B cell (primary cell): Measurements from ENCODE around the gene ATP11A. TPM values are rescaled to one million over a fixed set of nuclear protein-coding genes. Genes with fewer than 3 reads are reported as not detected.

Experiments used
- ATAC-seq: fragments of 200-7000 bp; cut with Tn5 transposase; one replicate; pipeline ENCODE4 v1.10.0; 2021; ENCODE audit warnings: low read depth, mild to moderate bottlenecking, moderate number of reproducible peaks, moderate library complexity
- CTCF ChIA-PET: fragments of 350-600 bp; sonication (Branson Sonifier 250); formaldehyde crosslinking; loops from one replicate; lab custom pipeline; 2021; ENCODE audit warnings: antibody characterized with exemption, inconsistent platforms; lab: Charles Lee
- POLR2A ChIA-PET: fragments of 350-600 bp; sonication (Branson Sonifier 250); formaldehyde crosslinking; loops from one replicate; lab custom pipeline; 2021; ENCODE audit warnings: antibody characterized with exemption; lab: Charles Lee
- DNase-seq: peaks from one replicate; pipeline ENCODE4 v3.0.0; 2013
- H2AFZ ChIP-seq: 2 replicates; pipeline ENCODE4 v1.6.1; 2012; ENCODE audit warnings: mild to moderate bottlenecking, low read depth, low read length; ENCODE audit not compliant: insufficient read depth, poor library complexity, severe bottlenecking
- H3K27ac ChIP-seq, 2 donors: 1 replicate in 1 of 2; 2 replicates in 1 of 2; pipeline ENCODE4 v1.5.1; 2012 to 2013; ENCODE audit warnings: low read length in 2 of 2, mild to moderate bottlenecking in 2 of 2, moderate library complexity in 1 of 2
- H3K27me3 ChIP-seq, 4 experiments: fragments of 200-600 bp in 1 of 4; sonication (generic) in 1 of 4; replicated peaks in 1 of 4; 1 replicate in 2 of 4; 2 replicates in 2 of 4; pipeline versions ENCODE4 v1.6.1 to v1.7.0; 2013 to 2016; ENCODE audit warnings: low read length in 3 of 4, mild to moderate bottlenecking in 2 of 4, mixed read lengths in 1 of 4, moderate library complexity in 1 of 4; ENCODE audit not compliant: insufficient read depth in 4 of 4, control insufficient read depth in 3 of 4; ENCODE audit errors: control extremely low read depth in 1 of 4
- H3K36me3 ChIP-seq, 2 experiments: replicated peaks in 1 of 2; 1 replicate in 1 of 2; 2 replicates in 1 of 2; pipeline versions ENCODE4 v1.6.1 to v1.7.1; 2013; ENCODE audit warnings: low read length in 1 of 2; ENCODE audit not compliant: insufficient read depth in 2 of 2, control insufficient read depth in 1 of 2; ENCODE audit errors: control extremely low read depth in 1 of 2, extremely low read depth in 1 of 2
- H3K4me1 ChIP-seq, 2 donors: fragments of 200-600 bp in 1 of 2; sonication (generic) in 1 of 2; 1 replicate in 1 of 2; 2 replicates in 1 of 2; pipeline versions ENCODE4 v1.5.1 to v1.6.1; 2013 to 2017; ENCODE audit warnings: low read length in 2 of 2; ENCODE audit not compliant: control insufficient read depth in 2 of 2, insufficient read depth in 2 of 2
- H3K4me2 ChIP-seq: replicated peaks from 2 replicates; pipeline ENCODE3; 2012; ENCODE audit warnings: mild to moderate bottlenecking, low read depth, low read length; ENCODE audit not compliant: poor library complexity, severe bottlenecking
- H3K4me3 ChIP-seq, 5 experiments: fragments of 200-600 bp in 1 of 5; sonication (generic) in 1 of 5; 1 replicate in 3 of 5; 2 replicates in 2 of 5; pipeline versions ENCODE4 v1.5.1 to v1.7.0; 2011 to 2016; ENCODE audit warnings: low read length in 4 of 5, mild to moderate bottlenecking in 4 of 5, low read depth in 2 of 5, control low read depth in 1 of 5, moderate library complexity in 1 of 5; ENCODE audit not compliant: insufficient read depth in 1 of 5; ENCODE audit errors: control extremely low read depth in 1 of 5, extremely low read depth in 1 of 5
- H3K79me2 ChIP-seq: fragments of 200-600 bp; sonication (generic); one replicate; pipeline ENCODE4 v1.6.0; 2016; ENCODE audit warnings: low read length; ENCODE audit not compliant: control insufficient read depth, insufficient read depth
- H3K9ac ChIP-seq: fragments of 200-600 bp; sonication (generic); 2 replicates; pipeline ENCODE4 v1.6.1; 2017; ENCODE audit warnings: mild to moderate bottlenecking, low read length, moderate library complexity
- H3K9me3 ChIP-seq, 3 donors: one replicate each; pipeline versions ENCODE4 v1.6.1 to v1.7.1; 2013; ENCODE audit warnings: low read length in 2 of 3; ENCODE audit not compliant: control insufficient read depth in 2 of 3, insufficient read depth in 1 of 3; ENCODE audit errors: control extremely low read depth in 1 of 3
- H4K20me1 ChIP-seq: 2 replicates; pipeline ENCODE4 v1.6.0; 2012; ENCODE audit warnings: mild to moderate bottlenecking, low read length; ENCODE audit not compliant: insufficient read depth, control insufficient read depth, poor library complexity, severe bottlenecking
- H3K27ac Mint-ChIP-seq: one replicate; pipeline ENCODE4 v1.8.0; 2021; ENCODE audit warnings: mixed read lengths
- H3K27me3 Mint-ChIP-seq: one replicate; pipeline ENCODE4 v1.8.0; 2021; ENCODE audit warnings: mixed read lengths
- H3K4me1 Mint-ChIP-seq: one replicate; pipeline ENCODE4 v1.8.0; 2021; ENCODE audit warnings: mixed read lengths
- H3K4me3 Mint-ChIP-seq: one replicate; pipeline ENCODE4 v1.8.0; 2021; ENCODE audit warnings: mixed read lengths
- H3K9me3 Mint-ChIP-seq: one replicate; pipeline ENCODE4 v1.8.0; 2022; ENCODE audit warnings: mixed read lengths; ENCODE audit not compliant: insufficient read depth
- CTCF ChIP-seq: fragments of 200-600 bp; IDR thresholded peaks from one replicate; pipeline ENCODE4 v1.8.0; 2022; ENCODE audit warnings: antibody characterized with exemption, mild to moderate bottlenecking
- EZH2 ChIP-seq: IDR thresholded peaks from 2 replicates; pipeline ENCODE4 v1.6.1; 2012; ENCODE audit warnings: borderline replicate concordance, low read depth, mild to moderate bottlenecking, moderate library complexity, low read length; ENCODE audit not compliant: insufficient read depth, poor library complexity, severe bottlenecking
- WGBS: methylation state at CpG from one replicate; pipeline ENCODE4 v1.1.5; 2013; ENCODE audit warnings: missing lambda C conversion rate; ENCODE audit not compliant: insufficient coverage; 5-methylcytosine and 5-hydroxymethylcytosine counted together
- intact Hi-C: fragments of 100-400 bp; cut with micrococcal nuclease; formaldehyde crosslinking; loops from one replicate; pipeline ENCODE4 v1.10.0; 2022
- polyA plus RNA-seq: library from polyadenylated mRNA; depleted of rRNA; stranded (reverse); fragments of >200 nt; gene quantifications from 2 replicates; pipeline ENCODE4 v1.2.3, GENCODE V29; 2012
- total RNA-seq, 2 donors: library from RNA; stranded (reverse); fragments of 120-200 nt in 1 of 2; gene quantifications; 1 replicate in 1 of 2; 2 replicates in 1 of 2; pipeline versions ENCODE4 v1.2.3 to v1.2.4, GENCODE V29; 2013 to 2022

ATP11A gene
- total and polyA plus RNA-seq, 2 donors (not counting 1 experiment from before 2014, with no cell fraction given) = 36.9 to 60.3 TPM

- Mint-ChIP-seq H3K4me3 (no peak overlapping the region), H3K27ac (no peak overlapping the region), H3K27me3 (no peaks in the 10 kb centered on the region), H3K4me1 (no peaks in the 10 kb centered on the region), H3K9me3 (no peaks in the 10 kb centered on the region)
- peaks cover 0 to 3% (median 0%) of the 10 kb centered on the region in 3 donors for H3K9me3 ChIP-seq
- intact Hi-C loops = no loop called here
- H4K20me1 ChIP-seq = no peaks in the 10 kb centered on the region
- ChIA-PET CTCF (no interaction called here), POLR2A (no interaction called here)
- TF ChIP-seq CTCF (no peak), EZH2 (no peak)
- no peaks in the 10 kb centered on the region for H3K4me1 ChIP-seq
- WGBS = 94% methylated on average over 5 of the region's 6 CpGs
- no peak overlapping the region for H2AFZ ChIP-seq
- H3K36me3 ChIP-seq = peaks cover 0 to 16% of the 10 kb centered on the region in 2 experiments
- H3K27me3 ChIP-seq = no peaks in the 10 kb centered on the region
- no peak overlapping the region for H3K4me2 ChIP-seq
- H3K4me3 ChIP-seq = no peak overlapping the region
- ATAC-seq (no peak), DNase-seq (no peak)
- no peak overlapping the region for H3K27ac ChIP-seq
- no peaks in the 10 kb centered on the region for H3K79me2 ChIP-seq
- no peak overlapping the region for H3K9ac ChIP-seq
These were observed 160.4 kb downstream of the ATP11A start for GRCh38 chr13:112850273-112850672.

- Mint-ChIP-seq H3K27me3 (no peaks in the 10 kb centered on the region), H3K4me3 (no peak overlapping the region), H3K9me3 (no peaks in the 10 kb centered on the region), H3K27ac (no peak overlapping the region), H3K4me1 (no peaks in the 10 kb centered on the region)
- no peaks in the 10 kb centered on the region for H3K4me1 ChIP-seq
- H3K4me3 ChIP-seq = no peak overlapping the region
- intact Hi-C loops = no loop called here
- no peaks in the 10 kb centered on the region for H4K20me1 ChIP-seq
- no peak overlapping the region for H2AFZ ChIP-seq
- WGBS = 98% methylated on average over 13 of the region's 13 CpGs
- H3K4me2 ChIP-seq = no peak overlapping the region
- TF ChIP-seq CTCF = no peak
- TF ChIP-seq EZH2 = no peak
- DNase-seq (no peak), ATAC-seq (no peak)
- no peaks in the 10 kb centered on the region for H3K9me3 ChIP-seq
- ChIA-PET POLR2A (no interaction called here), CTCF (no interaction called here)
- H3K9ac ChIP-seq = no peak overlapping the region
- no peaks in the 10 kb centered on the region for H3K79me2 ChIP-seq
- no peak overlapping the region for H3K27ac ChIP-seq
- H3K36me3 ChIP-seq = peaks cover 0 to 16% of the 10 kb centered on the region in 2 experiments
- no peaks in the 10 kb centered on the region for H3K27me3 ChIP-seq
These were observed 161.5 kb downstream of the ATP11A start for GRCh38 chr13:112851107-112852038.
